Neuronal stem cell (in vitro differentiated cells): Measurements from ENCODE around the gene PLAAT2.
"Not testable (repeated sequence)": the region's sequence is repeated elsewhere in the genome, so short reads cannot be mapped to it uniquely, and the experiment has no call there.

Experiments
- DNase-seq: peaks from one replicate; pipeline ENCODE4 v3.0.0-alpha.2; 2013; ENCODE audit warnings: low spot score
- H2AFZ ChIP-seq: one replicate; pipeline ENCODE4 v1.6.1; 2013; ENCODE audit warnings: mild to moderate bottlenecking, low read length, inconsistent platforms
- H2AK5ac ChIP-seq: 2 replicates; pipeline ENCODE4 v1.6.1; 2013; ENCODE audit warnings: low read depth, mild to moderate bottlenecking, inconsistent platforms, low read length, moderate library complexity, mixed read lengths
- H2BK120ac ChIP-seq: 2 replicates; pipeline ENCODE4 v1.6.1; 2013; ENCODE audit warnings: low read depth, mild to moderate bottlenecking, inconsistent platforms, low read length, moderate library complexity, mixed read lengths
- H2BK12ac ChIP-seq: one replicate; pipeline ENCODE4 v1.6.1; 2013; ENCODE audit warnings: low read length, inconsistent platforms
- H2BK15ac ChIP-seq: 2 replicates; pipeline ENCODE4 v1.6.1; 2013; ENCODE audit warnings: mild to moderate bottlenecking, low read length, inconsistent platforms, mixed read lengths
- H2BK5ac ChIP-seq: one replicate; pipeline ENCODE4 v1.6.1; 2013; ENCODE audit warnings: inconsistent platforms, mild to moderate bottlenecking, low read length, moderate library complexity
- H3K14ac ChIP-seq: one replicate; pipeline ENCODE4 v1.6.1; 2013; ENCODE audit warnings: low read length, inconsistent platforms
- H3K18ac ChIP-seq: 2 replicates; pipeline ENCODE4 v1.6.1; 2013; ENCODE audit warnings: low read length, inconsistent platforms
- H3K23ac ChIP-seq: 2 replicates; pipeline ENCODE4 v1.6.1; 2013; ENCODE audit warnings: low read depth, mild to moderate bottlenecking, mixed read lengths, low read length, inconsistent platforms; ENCODE audit not compliant: poor library complexity
- H3K27ac ChIP-seq: replicated peaks from 3 replicates; pipeline ENCODE4 v1.5.1; 2013; ENCODE audit warnings: low read length, inconsistent platforms
- H3K27me3 ChIP-seq, 3 experiments: 2 replicates each; pipeline ENCODE4 v1.6.1; 2013; ENCODE audit warnings: low read length in 3 of 3, mild to moderate bottlenecking in 2 of 3, inconsistent platforms in 1 of 3, low read depth in 1 of 3, mixed read lengths in 1 of 3, moderate library complexity in 1 of 3; ENCODE audit not compliant: control insufficient read depth in 3 of 3, insufficient read depth in 3 of 3
- H3K36me3 ChIP-seq, 2 donors: replicated peaks in 1 of 2; 2 replicates each; pipeline ENCODE4 v1.6.1; 2013; ENCODE audit warnings: low read length in 2 of 2; ENCODE audit not compliant: control insufficient read depth in 2 of 2, insufficient read depth in 2 of 2
- H3K4ac ChIP-seq: 2 replicates; pipeline ENCODE4 v1.6.1; 2013; ENCODE audit warnings: inconsistent platforms, mild to moderate bottlenecking, low read length, moderate library complexity
- H3K4me1 ChIP-seq, 2 donors: 1 replicate in 1 of 2; 2 replicates in 1 of 2; pipeline ENCODE4 v1.6.1; 2013; ENCODE audit warnings: low read length in 2 of 2, low read depth in 1 of 2; ENCODE audit not compliant: control insufficient read depth in 2 of 2, insufficient read depth in 1 of 2
- H3K4me2 ChIP-seq: one replicate; pipeline ENCODE4 v1.6.1; 2013; ENCODE audit warnings: mild to moderate bottlenecking, low read length, inconsistent platforms; ENCODE audit not compliant: insufficient read depth, poor library complexity, severe bottlenecking
- H3K4me3 ChIP-seq, 2 donors: 2 replicates each; pipeline ENCODE4 v1.5.1; 2013; ENCODE audit warnings: low read length in 2 of 2, mild to moderate bottlenecking in 2 of 2, inconsistent platforms in 1 of 2, moderate library complexity in 1 of 2
- H3K79me1 ChIP-seq: one replicate; pipeline ENCODE4 v1.6.1; 2013; ENCODE audit warnings: low read depth, mild to moderate bottlenecking, inconsistent platforms, low read length, moderate library complexity
- H3K9ac ChIP-seq: one replicate; pipeline ENCODE4 v1.6.1; 2013; ENCODE audit warnings: mild to moderate bottlenecking, low read depth, low read length, inconsistent platforms; ENCODE audit not compliant: poor library complexity
- H3K9me3 ChIP-seq, 2 donors: replicated peaks in 1 of 2; 2 replicates each; pipeline versions ENCODE3 to v1.6.1; 2013; ENCODE audit warnings: low read length in 2 of 2, mild to moderate bottlenecking in 2 of 2, inconsistent platforms in 1 of 2, low read depth in 1 of 2, mixed read lengths in 1 of 2, moderate library complexity in 1 of 2; ENCODE audit not compliant: control insufficient read depth in 2 of 2, insufficient read depth in 1 of 2
- H4K8ac ChIP-seq: one replicate; pipeline ENCODE4 v1.6.1; 2013; ENCODE audit warnings: low read depth, mild to moderate bottlenecking, inconsistent platforms, low read length, moderate library complexity
- H4K91ac ChIP-seq: one replicate; pipeline ENCODE4 v1.6.1; 2013; ENCODE audit warnings: low read length, low read depth, mild to moderate bottlenecking, inconsistent platforms; ENCODE audit not compliant: poor library complexity
- WGBS, 2 donors: extraction: QIAGEN DNeasy Blood & Tissue Kit; methylation state at CpG; one replicate each; pipeline ENCODE4 v1.1.7; 2013; ENCODE audit warnings: missing lambda C conversion rate in 2 of 2, mixed read lengths in 1 of 2; ENCODE audit not compliant: insufficient read length in 2 of 2, insufficient replicate concordance in 1 of 2; ENCODE audit errors: extremely low coverage in 2 of 2; 5-methylcytosine and 5-hydroxymethylcytosine counted together

The PLAAT2 gene

GRCh38 chr11:63551091-63551888, 11.9 kb downstream of the PLAAT2 start:
- DNase-seq, result no peak
- peaks cover 0 to 7% (median 0%) of the 10 kb centered on the region in 3 experiments for H3K27me3 ChIP-seq
- H4K91ac ChIP-seq, result no peak overlapping the region
- H3K4me2 ChIP-seq, result no peak overlapping the region
- H3K23ac ChIP-seq, result no peak overlapping the region
- H2AFZ ChIP-seq, result no peak overlapping the region
- H2BK120ac ChIP-seq, result no peak overlapping the region
- no peaks in the 10 kb centered on the region for H3K36me3 ChIP-seq
- no peaks in the 10 kb centered on the region for H3K79me1 ChIP-seq
- H3K9ac ChIP-seq, result no peak overlapping the region
- H2BK12ac ChIP-seq, result no peak overlapping the region
- H3K27ac ChIP-seq, result no peak overlapping the region
- H2AK5ac ChIP-seq, result peak overlapping the region; percentile 3
- H3K14ac ChIP-seq, result no peak overlapping the region
- H2BK15ac ChIP-seq, result no peak overlapping the region
- H3K4me1 ChIP-seq, result peaks cover 2 to 5% of the 10 kb centered on the region in 2 donors
- no peak overlapping the region for H3K4ac ChIP-seq
- H4K8ac ChIP-seq, result no peak overlapping the region
- no peak overlapping the region for H3K4me3 ChIP-seq
- no peak overlapping the region for H2BK5ac ChIP-seq
- WGBS, 2 donors, result no CpG with 5 or more reads among the region's 27 CpGs
- H3K9me3 ChIP-seq, result no peaks in the 10 kb centered on the region
- H3K18ac ChIP-seq, result no peak overlapping the region

GRCh38 chr11:63550156-63550700, 13.0 kb downstream of the PLAAT2 start:
- H3K23ac ChIP-seq, H2AFZ ChIP-seq, H2BK5ac ChIP-seq, H3K9ac ChIP-seq, H3K4me2 ChIP-seq, H3K18ac ChIP-seq, H3K4me1 ChIP-seq, H3K4me3 ChIP-seq, H3K9me3 ChIP-seq, H3K14ac ChIP-seq, H2BK12ac ChIP-seq, DNase-seq, H3K36me3 ChIP-seq, H4K8ac ChIP-seq, H4K91ac ChIP-seq, H2AK5ac ChIP-seq, H2BK120ac ChIP-seq, H3K27ac ChIP-seq, H3K4ac ChIP-seq, H3K79me1 ChIP-seq, H3K27me3 ChIP-seq, H2BK15ac ChIP-seq: not testable (repeated sequence)
- no CpG with 5 or more reads among the region's 31 CpGs for WGBS, 2 donors

- DNase-seq, result no peak
- WGBS, 2 donors, result no CpG with 5 or more reads among the region's 4 CpGs
- no peak overlapping the region for H2BK5ac ChIP-seq
These were observed 13.8 kb downstream of the PLAAT2 start for GRCh38 chr11:63549411-63549810.

GRCh38 chr11:63548178-63548577, 15.0 kb downstream of the PLAAT2 start:
- H2AFZ ChIP-seq, result no peak overlapping the region
- no peak overlapping the region for H2BK12ac ChIP-seq
- no peaks in the 10 kb centered on the region for H3K79me1 ChIP-seq
- H2BK15ac ChIP-seq, result no peak overlapping the region
- no peak overlapping the region for H2BK5ac ChIP-seq
- no peak overlapping the region for H4K91ac ChIP-seq
- H2BK120ac ChIP-seq, result no peak overlapping the region
- H3K36me3 ChIP-seq, result no peaks in the 10 kb centered on the region
- H3K4me3 ChIP-seq, result no peak overlapping the region
- no peak overlapping the region for H3K14ac ChIP-seq
- no peak overlapping the region for H3K4ac ChIP-seq
- no peak for DNase-seq
- H2AK5ac ChIP-seq, result no peak overlapping the region
- H3K9me3 ChIP-seq, result no peaks in the 10 kb centered on the region
- H3K27ac ChIP-seq, result no peak overlapping the region
- H3K27me3 ChIP-seq, result peaks cover 0 to 5% (median 0%) of the 10 kb centered on the region in 3 experiments
- H3K4me2 ChIP-seq, result no peak overlapping the region
- no peak overlapping the region for H3K18ac ChIP-seq
- H3K23ac ChIP-seq, result no peak overlapping the region
- WGBS, 2 donors, result no CpG with 5 or more reads among the region's 4 CpGs
- H3K9ac ChIP-seq, result no peak overlapping the region
- peaks cover 0 to 2% of the 10 kb centered on the region in 2 donors for H3K4me1 ChIP-seq
- no peak overlapping the region for H4K8ac ChIP-seq

More at GRCh38 chr11:63549411-63549810, 13.8 kb downstream of the PLAAT2 start:
- Histone ChIP-seq H3K4me3 (no peak overlapping the region), H3K4me1 (peaks cover 0 to 2% of the 10 kb centered on the region in 2 donors), H3K27me3 (peaks cover 0 to 5% (median 0%) of the 10 kb centered on the region in 3 experiments), H3K18ac (no peak overlapping the region), H3K4me2 (no peak overlapping the region), H2AK5ac (no peak overlapping the region), H3K14ac (no peak overlapping the region), H3K9ac (no peak overlapping the region), H3K27ac (no peak overlapping the region), H2AFZ (no peak overlapping the region), H3K4ac (no peak overlapping the region), H2BK12ac (no peak overlapping the region), H3K9me3 (no peaks in the 10 kb centered on the region), H3K79me1 (no peaks in the 10 kb centered on the region), H4K91ac (no peak overlapping the region), H4K8ac (no peak overlapping the region), H3K23ac (no peak overlapping the region), H2BK15ac (no peak overlapping the region), H3K36me3 (no peaks in the 10 kb centered on the region), H2BK120ac (no peak overlapping the region)
